ENCODE measurements around the gene SSU72.

The SSU72 gene

DNA sequence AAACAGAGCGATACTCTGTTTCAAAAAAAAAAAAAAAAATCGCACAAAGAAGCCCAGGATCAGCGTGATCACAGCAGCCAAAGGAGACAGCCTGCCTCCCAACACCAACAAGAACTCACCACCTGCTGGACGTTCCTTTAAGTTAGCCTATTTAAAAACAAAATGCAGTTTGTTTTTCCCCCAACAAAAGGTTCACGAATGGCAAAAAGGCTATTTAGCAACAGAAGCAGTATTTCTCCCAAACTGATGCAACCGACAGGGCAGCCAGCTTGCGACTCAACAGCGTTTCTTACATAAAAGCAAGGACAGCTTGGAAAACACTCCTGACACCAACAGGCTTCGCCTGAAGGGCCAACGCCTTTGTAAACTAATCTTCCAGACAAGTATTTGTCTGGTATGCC lies 6.8 kb downstream of the SSU72 start:
- H2AFZ ChIP-seq (ENCODE audit: low read length) = no peak overlapping the region
- peaks cover 86% of the 10 kb centered on the region for H3K79me2 ChIP-seq (ENCODE audit: insufficient read depth, low read length)
- H3K9me3 ChIP-seq (ENCODE audit: insufficient read depth, low read depth, low read length) = no peaks in the 10 kb centered on the region
- no peaks in the 10 kb centered on the region for H3K27me3 ChIP-seq (ENCODE audit: insufficient read depth, low read length, poor library complexity, severe bottlenecking)
- H3K4me3 ChIP-seq (ENCODE audit: low read length, poor library complexity, severe bottlenecking) = no peak overlapping the region
- peak overlapping the region; percentile 25 for H3K4me2 ChIP-seq (ENCODE audit: low read depth, low read length, poor library complexity, severe bottlenecking)
- no peak overlapping the region for H3K9ac ChIP-seq (ENCODE audit: low read depth, low read length, poor library complexity, severe bottlenecking)
- H3F3A ChIP-seq (ENCODE audit: low read depth) = no peaks in the 10 kb centered on the region
- peaks cover 29% of the 10 kb centered on the region for H3K4me1 ChIP-seq (ENCODE audit: insufficient read depth, low read length, poor library complexity, severe bottlenecking)
- peaks cover 30% of the 10 kb centered on the region; the same call in 1 of the 2 replicates for H3K36me3 ChIP-seq (ENCODE audit: insufficient read depth, low read length)
- peaks cover 62% of the 10 kb centered on the region for H4K20me1 ChIP-seq (ENCODE audit: insufficient read depth, low read length, poor library complexity, severe bottlenecking)
- no peak for TF ChIP-seq EZH2phosphoT487 (IDR thresholded peaks at IDR 0.05; ENCODE audit: borderline replicate concordance)
- TF ChIP-seq, protein P1, sequence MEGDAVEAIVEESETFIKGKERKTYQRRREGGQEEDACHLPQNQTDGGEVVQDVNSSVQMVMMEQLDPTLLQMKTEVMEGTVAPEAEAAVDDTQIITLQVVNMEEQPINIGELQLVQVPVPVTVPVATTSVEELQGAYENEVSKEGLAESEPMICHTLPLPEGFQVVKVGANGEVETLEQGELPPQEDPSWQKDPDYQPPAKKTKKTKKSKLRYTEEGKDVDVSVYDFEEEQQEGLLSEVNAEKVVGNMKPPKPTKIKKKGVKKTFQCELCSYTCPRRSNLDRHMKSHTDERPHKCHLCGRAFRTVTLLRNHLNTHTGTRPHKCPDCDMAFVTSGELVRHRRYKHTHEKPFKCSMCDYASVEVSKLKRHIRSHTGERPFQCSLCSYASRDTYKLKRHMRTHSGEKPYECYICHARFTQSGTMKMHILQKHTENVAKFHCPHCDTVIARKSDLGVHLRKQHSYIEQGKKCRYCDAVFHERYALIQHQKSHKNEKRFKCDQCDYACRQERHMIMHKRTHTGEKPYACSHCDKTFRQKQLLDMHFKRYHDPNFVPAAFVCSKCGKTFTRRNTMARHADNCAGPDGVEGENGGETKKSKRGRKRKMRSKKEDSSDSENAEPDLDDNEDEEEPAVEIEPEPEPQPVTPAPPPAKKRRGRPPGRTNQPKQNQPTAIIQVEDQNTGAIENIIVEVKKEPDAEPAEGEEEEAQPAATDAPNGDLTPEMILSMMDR (conservative IDR thresholded peaks at IDR 0.05; ENCODE audit: low read length) = no peak
- no peaks in the 10 kb centered on the region for H3K9me2 ChIP-seq (replicated peaks; ENCODE audit: low read depth, low read length)

DNA sequence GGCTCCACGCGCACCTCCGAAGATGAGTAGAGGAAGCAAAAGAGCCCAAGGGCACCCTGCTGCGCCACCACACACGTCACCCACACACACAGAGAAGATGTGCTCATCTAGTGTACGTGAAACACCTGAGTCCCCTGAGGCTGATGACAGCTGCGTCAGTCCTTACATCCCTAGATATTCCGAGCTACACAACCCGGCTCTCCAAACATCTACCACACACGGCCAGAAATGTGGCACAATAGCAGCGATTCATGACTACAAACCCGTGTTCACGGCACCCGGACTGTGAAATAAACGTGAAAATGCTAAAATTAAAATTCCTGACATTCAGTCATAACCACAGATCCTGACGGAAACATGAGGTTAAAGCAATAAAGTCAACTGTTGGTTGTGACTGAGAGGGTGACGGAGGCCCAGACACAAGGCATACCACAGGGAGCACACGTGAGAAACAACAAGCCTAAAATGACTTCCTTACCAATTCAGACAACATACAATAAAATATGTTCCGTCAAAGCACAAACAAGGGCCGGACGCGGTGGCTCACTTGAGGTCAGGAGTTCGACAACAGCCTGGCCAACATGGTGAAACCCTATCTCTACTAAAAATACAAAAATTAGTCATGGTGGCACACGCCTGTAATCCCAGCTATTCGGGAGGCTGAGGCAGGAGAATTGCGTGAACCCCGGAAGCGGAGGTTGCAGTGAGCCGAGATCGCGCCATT lies 7.3 kb downstream of the SSU72 start:
- Histone ChIP-seq H3K9ac (ENCODE audit: low read depth, low read length, poor library complexity, severe bottlenecking) (no peak overlapping the region), H4K20me1 (ENCODE audit: insufficient read depth, low read length, poor library complexity, severe bottlenecking) (peaks cover 57% of the 10 kb centered on the region), H3K36me3 (ENCODE audit: insufficient read depth, low read length) (peaks cover 36% of the 10 kb centered on the region; the same call in 1 of the 2 replicates)

DNA sequence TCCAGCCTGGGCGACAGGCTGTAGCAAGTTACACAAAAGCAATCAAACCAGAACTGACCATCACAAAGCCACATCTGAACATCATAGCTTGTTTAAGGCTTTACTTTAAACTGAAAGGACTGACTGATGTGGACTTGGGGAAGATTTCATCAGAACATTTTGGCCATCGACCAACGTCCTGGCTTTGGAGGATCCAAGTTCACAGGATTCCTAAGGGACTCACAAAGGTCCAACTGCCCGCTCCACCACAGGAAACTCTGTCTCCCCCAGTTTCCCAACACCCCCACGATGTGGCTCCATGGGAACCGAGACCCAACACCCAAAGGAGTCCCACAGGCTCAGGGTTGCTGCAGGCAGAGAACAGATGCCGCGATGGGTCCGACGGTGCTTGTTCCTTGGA lies 9.3 kb downstream of the SSU72 start:
- no peak overlapping the region for H2AFZ ChIP-seq (ENCODE audit: low read length)
- H3K4me3 ChIP-seq (ENCODE audit: low read length, poor library complexity, severe bottlenecking) = no peak overlapping the region
- no peaks in the 10 kb centered on the region for H3K9me3 ChIP-seq (ENCODE audit: insufficient read depth, low read depth, low read length)
- H3K36me3 ChIP-seq (ENCODE audit: insufficient read depth, low read length) = peaks cover 50% of the 10 kb centered on the region; the same call in 1 of the 2 replicates
- peaks cover 61% of the 10 kb centered on the region for H3K79me2 ChIP-seq (ENCODE audit: insufficient read depth, low read length)
- H3K4me1 ChIP-seq (ENCODE audit: insufficient read depth, low read length, poor library complexity, severe bottlenecking) = peaks cover 16% of the 10 kb centered on the region
- no peak overlapping the region for H3K4me2 ChIP-seq (ENCODE audit: low read depth, low read length, poor library complexity, severe bottlenecking)
- H3F3A ChIP-seq (ENCODE audit: low read depth) = no peaks in the 10 kb centered on the region
- H3K9me2 ChIP-seq (replicated peaks; ENCODE audit: low read depth, low read length) = no peaks in the 10 kb centered on the region
- peaks cover 48% of the 10 kb centered on the region for H4K20me1 ChIP-seq (ENCODE audit: insufficient read depth, low read length, poor library complexity, severe bottlenecking)
- no peak for TF ChIP-seq EZH2phosphoT487 (IDR thresholded peaks at IDR 0.05; ENCODE audit: borderline replicate concordance)
- TF ChIP-seq, protein P1 (conservative IDR thresholded peaks at IDR 0.05; ENCODE audit: low read length) = no peak
- no peak overlapping the region for H3K9ac ChIP-seq (ENCODE audit: low read depth, low read length, poor library complexity, severe bottlenecking)
- H3K27me3 ChIP-seq (ENCODE audit: insufficient read depth, low read length, poor library complexity, severe bottlenecking) = no peaks in the 10 kb centered on the region

More for the DNA sequence above, 7.3 kb downstream of the SSU72 start:
- Histone ChIP-seq H3K4me1 (ENCODE audit: insufficient read depth, low read length, poor library complexity, severe bottlenecking) (peaks cover 25% of the 10 kb centered on the region), H3F3A (ENCODE audit: low read depth) (no peaks in the 10 kb centered on the region), H3K4me2 (ENCODE audit: low read depth, low read length, poor library complexity, severe bottlenecking) (peak overlapping the region; percentile 25), H3K9me2 (replicated peaks; ENCODE audit: low read depth, low read length) (no peaks in the 10 kb centered on the region), H3K9me3 (ENCODE audit: insufficient read depth, low read depth, low read length) (no peaks in the 10 kb centered on the region), H3K79me2 (ENCODE audit: insufficient read depth, low read length) (peaks cover 80% of the 10 kb centered on the region), H3K27me3 (ENCODE audit: insufficient read depth, low read length, poor library complexity, severe bottlenecking) (no peaks in the 10 kb centered on the region), H2AFZ (ENCODE audit: low read length) (no peak overlapping the region), H3K4me3 (ENCODE audit: low read length, poor library complexity, severe bottlenecking) (no peak overlapping the region)
- no peak for TF ChIP-seq EZH2phosphoT487 (IDR thresholded peaks at IDR 0.05; ENCODE audit: borderline replicate concordance)
- TF ChIP-seq, protein P1 (conservative IDR thresholded peaks at IDR 0.05; ENCODE audit: low read length) = no peak

Measured in Loucy (cell line).